ENCODE measurements around the gene TRIM17. TPM values are rescaled to one million over a fixed set of nuclear protein-coding genes. Genes with fewer than 3 reads are reported as not detected.
A peak's percentile ranks its signal among the peaks of the same experiment; 100 is the strongest.
"Not testable (repeated sequence)": the region's sequence is repeated elsewhere in the genome, so short reads cannot be mapped to it uniquely, and the experiment has no call there.

Gene TRIM17
- total RNA-seq, 2 experiments from 2014 or later = 2.8 to 3.8 TPM

DNA sequence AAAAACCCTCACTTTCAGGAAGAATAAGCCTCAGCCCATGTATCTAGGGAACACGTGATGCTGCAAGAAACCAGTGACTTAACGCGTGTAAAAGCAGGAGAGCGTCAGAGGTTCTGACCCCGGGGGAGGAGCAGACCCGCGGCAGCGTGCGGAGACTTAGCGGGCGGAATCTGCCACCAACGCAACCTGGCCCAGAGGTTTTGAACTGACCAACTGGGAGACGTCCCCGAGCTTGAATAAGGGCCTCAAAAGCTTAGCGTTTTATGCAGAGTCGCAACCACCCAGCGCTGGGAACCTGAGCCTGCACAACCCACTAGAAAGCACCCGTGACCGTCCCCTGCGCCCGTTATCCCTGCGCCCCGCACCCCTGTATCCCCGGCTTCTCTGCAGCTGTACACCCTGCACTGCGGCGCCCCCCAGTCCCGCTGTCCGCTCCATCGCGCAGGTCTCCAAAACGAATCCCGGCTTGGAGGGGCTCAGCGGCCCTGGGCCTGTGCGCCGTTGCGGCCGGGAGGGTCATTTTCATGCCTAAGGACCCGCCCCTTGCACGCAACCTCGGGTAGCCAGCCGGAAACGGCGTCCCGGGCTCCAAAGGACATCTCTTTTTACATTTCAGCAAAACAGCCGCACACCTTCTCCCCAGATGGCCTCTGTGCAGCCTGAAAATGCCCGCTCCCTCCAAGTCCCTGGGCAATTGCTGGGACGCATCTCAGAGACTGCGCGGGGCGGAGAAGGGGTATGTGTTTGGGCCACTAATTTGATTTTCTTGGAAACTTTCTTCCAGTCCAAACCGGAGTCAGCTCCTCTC, 29.4 kb upstream of the TRIM17 start:
- Mint-ChIP-seq H3K27me3 (peaks cover 57% of the 10 kb centered on the region), H3K36me3 (ENCODE audit: low read depth) (no peaks in the 10 kb centered on the region), H3K4me1 (peaks cover 19% of the 10 kb centered on the region), H3K9me3 (no peaks in the 10 kb centered on the region), H3K4me3 (peak overlapping the region; percentile 74), H3K27ac (peak overlapping the region; percentile 18)
- ChIA-PET CTCF (interaction anchor here (2.1 kb wide), 1 partner anchor 12 kb away, joined by 8 read pairs; a partner anchor contains a TSS), POLR2A (interaction anchor here (0.6 to 2.9 kb wide), 3 partner anchors 10 to 17 kb away, joined by 3 to 17 read pairs (median 4); a partner anchor contains a TSS)
- DNase-seq = peak; percentile 52

DNA sequence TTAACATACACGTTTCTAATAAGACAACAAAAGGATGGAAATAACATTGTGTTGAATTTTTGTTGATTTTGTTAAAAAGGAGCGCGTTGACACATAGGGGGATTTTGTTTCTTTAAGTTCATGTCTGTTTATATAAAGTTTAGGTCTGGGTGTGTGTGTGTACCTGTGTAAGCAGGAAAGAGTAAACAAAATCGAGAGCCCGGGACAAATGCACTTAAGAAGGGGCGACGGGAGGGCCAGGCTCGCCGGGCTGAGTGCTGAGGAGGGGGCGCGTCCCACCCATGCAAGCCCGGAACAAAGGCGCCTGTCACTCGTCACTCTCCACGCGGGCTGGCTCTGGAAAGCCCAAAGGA, 28.8 kb upstream of the TRIM17 start:
- ChIA-PET CTCF (interaction anchor here (2.1 kb wide), 1 partner anchor 13 kb away, joined by 8 read pairs; a partner anchor contains a TSS), POLR2A (interaction anchor here (2.9 kb wide), 1 partner anchor 12 kb away, joined by 17 read pairs; a partner anchor contains a TSS)
- peak overlapping the region; percentile 74 for H3K4me3 Mint-ChIP-seq
- DNase-seq = no peak
- H3K4me1 Mint-ChIP-seq = peaks cover 19% of the 10 kb centered on the region
- H3K9me3 Mint-ChIP-seq = no peaks in the 10 kb centered on the region
- H3K27ac Mint-ChIP-seq = peak overlapping the region; percentile 18
- no peaks in the 10 kb centered on the region for H3K36me3 Mint-ChIP-seq (ENCODE audit: low read depth)
- peaks cover 63% of the 10 kb centered on the region for H3K27me3 Mint-ChIP-seq

DNA sequence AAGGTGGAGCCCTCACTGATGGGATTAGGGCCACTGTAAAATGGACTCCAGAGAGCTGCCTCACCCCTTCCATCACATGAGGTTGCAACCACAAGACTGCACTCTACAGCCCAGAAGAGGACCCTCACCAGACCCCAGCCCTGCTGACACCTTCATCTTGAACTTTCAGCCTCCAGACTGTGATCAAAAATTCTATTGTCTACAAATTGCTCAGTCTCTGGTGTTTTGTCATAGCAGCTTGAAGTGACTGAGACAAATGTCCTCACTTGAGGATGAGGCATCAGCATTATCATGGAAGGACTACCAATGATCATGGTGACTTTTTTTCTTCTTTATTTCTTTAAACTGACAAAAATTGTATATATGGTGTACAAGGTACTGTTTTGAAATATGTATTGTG, 26.7 kb upstream of the TRIM17 start:
- Mint-ChIP-seq H3K36me3 (ENCODE audit: low read depth) (no peaks in the 10 kb centered on the region), H3K4me3 (no peak overlapping the region), H3K27ac (no peak overlapping the region), H3K27me3 (peaks cover 62% of the 10 kb centered on the region), H3K4me1 (peaks cover 34% of the 10 kb centered on the region), H3K9me3 (no peaks in the 10 kb centered on the region)
- CTCF ChIA-PET = no interaction called here
- no peak for DNase-seq
- POLR2A ChIA-PET = no interaction called here

DNA sequence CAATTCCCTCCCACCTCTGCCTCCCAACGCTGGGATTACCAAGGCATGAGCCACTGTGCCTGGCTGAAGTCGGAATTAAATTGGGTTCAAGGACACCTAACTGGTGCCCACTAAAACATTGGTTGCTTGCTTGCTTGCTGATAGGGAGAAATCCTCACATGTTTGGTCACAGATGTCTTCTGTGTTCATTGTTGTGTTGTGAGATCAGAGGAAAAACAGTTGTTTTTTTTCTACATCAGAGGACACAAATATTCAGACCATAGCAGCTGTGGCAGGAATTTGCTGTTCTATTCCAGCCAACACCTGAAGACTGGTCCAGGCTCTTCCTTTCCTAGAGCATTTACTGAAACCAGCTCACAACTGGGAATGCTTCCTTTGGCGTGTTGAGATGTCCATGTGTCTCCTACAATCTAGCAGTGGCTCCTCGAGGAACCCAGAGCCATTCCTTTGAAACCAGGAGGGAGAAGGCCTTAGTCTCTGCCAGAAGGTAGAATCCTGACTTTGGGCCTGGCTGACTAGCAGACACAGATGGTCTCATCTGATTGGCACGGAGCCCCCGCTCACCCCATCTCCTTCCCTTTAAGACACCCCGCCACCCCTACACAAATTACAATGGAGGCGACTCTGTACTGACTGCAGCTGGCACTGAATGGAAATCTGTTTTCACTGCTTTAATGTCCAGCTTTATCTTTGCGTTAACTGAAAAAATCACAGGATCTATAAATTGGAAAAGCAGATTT, 24.3 kb upstream of the TRIM17 start:
- no peak overlapping the region for H3K4me3 Mint-ChIP-seq
- H3K4me1 Mint-ChIP-seq = peaks cover 35% of the 10 kb centered on the region
- H3K27ac Mint-ChIP-seq = no peak overlapping the region
- ChIA-PET POLR2A (interaction anchor here (2.0 kb wide), 1 partner anchor 24 kb away, joined by 5 read pairs; no protein-coding TSS in a partner anchor), CTCF (interaction anchor here (1.0 to 1.1 kb wide), 2 partner anchors 18 kb away, joined by 3 read pairs; no protein-coding TSS in a partner anchor)
- H3K27me3 Mint-ChIP-seq = peaks cover 47% of the 10 kb centered on the region
- H3K9me3 Mint-ChIP-seq = no peaks in the 10 kb centered on the region
- DNase-seq = no peak
- no peaks in the 10 kb centered on the region for H3K36me3 Mint-ChIP-seq (ENCODE audit: low read depth)

DNA sequence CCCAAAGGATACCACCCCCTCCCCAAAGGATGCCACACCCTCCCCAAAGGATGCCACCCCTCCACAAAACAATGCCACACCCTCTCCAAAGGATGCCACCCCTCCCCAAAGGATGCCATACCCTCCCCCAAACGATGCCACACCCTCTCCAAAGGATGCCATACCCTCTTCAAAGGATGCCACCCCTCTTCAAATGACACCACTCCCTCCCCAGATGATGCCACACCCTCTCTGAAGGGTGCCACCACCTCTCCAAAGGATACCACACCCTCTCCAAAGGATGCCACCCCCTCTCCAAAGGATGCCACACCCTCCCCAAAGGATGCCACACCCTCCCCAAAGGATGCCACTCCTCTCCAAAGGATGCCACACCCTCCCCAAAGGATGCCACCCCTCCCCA, 21.6 kb upstream of the TRIM17 start:
- Mint-ChIP-seq H3K27me3 (peaks cover 40% of the 10 kb centered on the region), H3K4me1 (peaks cover 25% of the 10 kb centered on the region), H3K27ac (no peak overlapping the region), H3K4me3 (no peak overlapping the region), H3K36me3 (ENCODE audit: low read depth) (no peaks in the 10 kb centered on the region), H3K9me3 (no peaks in the 10 kb centered on the region)
- ChIA-PET CTCF (interaction anchor here (1.0 kb wide), 1 partner anchor 18 kb away, joined by 3 read pairs; no protein-coding TSS in a partner anchor), POLR2A (no interaction called here)
- DNase-seq = peak; percentile 36

DNA sequence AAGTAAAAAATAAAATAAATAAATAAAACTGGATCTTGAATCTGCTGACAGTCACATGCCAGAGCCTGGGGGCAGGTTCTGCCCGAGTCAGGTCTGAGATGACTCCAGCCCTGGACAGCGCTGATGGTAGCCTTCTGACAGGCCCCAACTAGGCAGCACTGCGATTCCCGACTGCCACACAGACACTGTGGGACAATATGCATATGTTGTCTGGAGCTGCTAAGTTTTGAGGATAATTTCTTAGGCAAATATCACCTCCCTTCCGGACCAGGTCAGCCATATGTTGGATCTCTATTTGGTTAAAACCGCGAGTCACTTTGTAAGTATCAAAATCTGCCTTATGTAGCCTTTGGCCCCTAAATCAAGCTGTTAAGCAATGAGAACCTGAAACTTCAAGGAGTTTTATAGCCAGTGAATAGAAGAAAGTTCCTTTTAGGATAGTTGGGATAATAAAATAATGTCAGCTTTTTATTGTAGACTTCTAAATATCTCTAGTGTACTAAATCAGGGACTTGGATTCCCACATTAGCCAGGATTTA, 20.8 kb upstream of the TRIM17 start:
- no peaks in the 10 kb centered on the region for H3K9me3 Mint-ChIP-seq
- no peak overlapping the region for H3K27ac Mint-ChIP-seq
- H3K36me3 Mint-ChIP-seq (ENCODE audit: low read depth) = no peaks in the 10 kb centered on the region
- H3K4me1 Mint-ChIP-seq = peaks cover 25% of the 10 kb centered on the region
- ChIA-PET CTCF (interaction anchor here (1.0 kb wide), 1 partner anchor 17 kb away, joined by 3 read pairs; no protein-coding TSS in a partner anchor), POLR2A (no interaction called here)
- H3K27me3 Mint-ChIP-seq = peaks cover 41% of the 10 kb centered on the region
- H3K4me3 Mint-ChIP-seq = no peak overlapping the region
- DNase-seq = no peak

DNA sequence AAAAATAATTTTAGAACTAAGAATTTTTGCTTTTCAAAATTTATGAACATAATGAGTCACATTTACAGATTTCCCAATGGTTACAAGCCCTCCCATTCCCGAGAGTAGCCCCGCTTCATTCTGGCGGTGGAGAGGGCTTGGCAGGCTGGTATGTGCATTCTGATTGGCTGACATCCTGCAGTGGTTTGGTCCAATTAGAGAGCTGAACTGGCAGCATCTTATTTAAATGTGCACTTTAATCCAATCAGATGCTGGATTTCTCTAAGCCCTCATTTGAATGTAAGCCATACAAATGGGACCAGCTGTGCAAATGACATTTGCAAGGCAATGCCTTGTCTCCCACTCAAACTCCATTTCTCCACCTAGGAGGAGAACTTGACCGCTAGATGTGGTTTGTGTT, 18.0 kb upstream of the TRIM17 start:
- H3K27ac Mint-ChIP-seq = no peak overlapping the region
- ChIA-PET POLR2A (interaction anchor here (1.3 kb wide), 1 partner anchor 22 kb away, joined by 4 read pairs; no protein-coding TSS in a partner anchor), CTCF (interaction anchor here (0.9 to 1.7 kb wide), 2 partner anchors 21 to 28 kb away, joined by 3 to 6 read pairs; partner anchors contain the start of gene TRIM11)
- H3K27me3 Mint-ChIP-seq = peaks cover 37% of the 10 kb centered on the region
- no peak overlapping the region for H3K4me3 Mint-ChIP-seq
- H3K4me1 Mint-ChIP-seq = peaks cover 22% of the 10 kb centered on the region
- H3K9me3 Mint-ChIP-seq = no peaks in the 10 kb centered on the region
- no peak for DNase-seq
- no peaks in the 10 kb centered on the region for H3K36me3 Mint-ChIP-seq (ENCODE audit: low read depth)

DNA sequence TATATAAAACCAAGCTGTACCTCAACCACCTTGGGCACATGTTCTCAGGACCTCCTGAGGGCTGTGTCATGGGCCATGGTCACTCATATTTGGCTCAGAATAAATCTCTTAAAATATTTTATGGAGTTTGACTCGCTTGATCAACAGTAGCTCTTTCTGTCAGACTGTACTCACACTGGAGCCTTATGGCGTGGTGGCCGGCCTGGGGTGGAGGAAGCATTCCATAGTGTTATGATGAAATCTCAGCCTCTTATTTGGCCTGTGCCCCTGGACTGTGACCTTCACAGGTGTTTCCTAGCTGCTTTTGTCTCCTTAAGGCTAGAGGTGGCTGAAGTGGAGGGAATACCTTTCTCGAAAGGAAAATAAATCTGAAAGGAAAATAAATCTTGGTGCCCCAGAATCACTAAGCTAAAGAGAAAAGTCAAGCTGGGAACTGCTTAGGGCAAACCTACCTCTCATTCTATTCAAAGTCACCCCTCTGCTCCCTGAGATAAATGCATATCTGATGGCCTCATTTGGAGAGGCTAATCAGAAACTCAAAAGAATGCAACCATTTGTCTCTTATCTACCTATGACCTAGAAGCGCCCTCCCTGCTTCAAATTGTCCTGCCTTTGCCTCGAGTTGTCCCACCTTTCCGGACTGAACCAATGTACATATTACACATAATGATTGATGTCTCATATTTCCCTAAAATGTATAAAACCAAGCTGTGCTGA, 16.8 kb upstream of the TRIM17 start:
- Mint-ChIP-seq H3K27me3 (peaks cover 45% of the 10 kb centered on the region), H3K4me1 (peaks cover 10% of the 10 kb centered on the region)
- H3K36me3 Mint-ChIP-seq (ENCODE audit: low read depth); POLR2A ChIA-PET; DNase-seq; H3K9me3 Mint-ChIP-seq; H3K4me3 Mint-ChIP-seq; H3K27ac Mint-ChIP-seq: not testable (repeated sequence)
- CTCF ChIA-PET = interaction anchor here (1.7 kb wide), 1 partner anchor 22 kb away, joined by 6 read pairs; no protein-coding TSS in a partner anchor

DNA sequence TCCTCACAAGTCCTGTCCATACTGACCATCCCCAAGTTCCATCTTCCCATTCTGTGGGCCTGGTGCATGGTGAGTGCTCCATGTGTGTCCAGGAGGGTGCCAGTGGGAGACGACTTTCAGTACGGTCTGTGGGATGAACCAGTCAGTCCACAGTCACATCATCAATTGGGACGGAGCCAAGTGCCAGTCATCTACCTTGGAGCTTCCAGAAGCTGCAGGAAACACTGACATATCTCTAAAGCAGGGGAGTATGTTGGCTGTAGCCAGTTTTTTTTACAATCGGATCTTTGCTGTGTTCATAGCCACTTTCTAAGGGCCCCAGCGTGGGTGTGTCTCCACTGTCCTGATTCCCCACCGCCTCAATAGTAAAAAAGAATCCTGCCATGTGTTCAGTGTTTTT, 13.6 kb upstream of the TRIM17 start:
- Mint-ChIP-seq H3K27ac (no peak overlapping the region), H3K9me3 (no peaks in the 10 kb centered on the region), H3K4me1 (no peaks in the 10 kb centered on the region), H3K4me3 (no peak overlapping the region), H3K27me3 (peaks cover 46% of the 10 kb centered on the region), H3K36me3 (ENCODE audit: low read depth) (no peaks in the 10 kb centered on the region)
- CTCF ChIA-PET = no interaction called here
- POLR2A ChIA-PET = no interaction called here
- DNase-seq = no peak

DNA sequence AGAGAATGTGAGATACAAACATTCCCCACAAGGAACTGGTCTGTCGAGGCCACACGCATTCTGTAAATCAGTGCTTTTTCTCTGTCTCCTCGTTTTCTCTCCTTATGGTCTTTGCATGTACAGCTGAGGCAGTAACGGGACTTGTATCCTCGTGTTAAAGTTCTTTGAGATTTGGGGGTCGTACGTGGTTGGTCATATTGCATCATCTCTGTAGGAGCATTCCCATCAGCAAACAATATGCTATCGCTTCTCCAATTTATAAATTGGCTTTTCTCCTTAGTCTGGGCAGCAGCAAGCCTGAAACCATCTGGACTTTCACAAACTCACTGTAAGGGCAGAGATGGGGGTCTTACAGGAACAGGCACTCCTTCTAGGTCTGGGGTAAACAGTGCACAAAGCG, 13.0 kb upstream of the TRIM17 start:
- no peak for DNase-seq
- ChIA-PET CTCF (no interaction called here), POLR2A (no interaction called here)
- H3K27me3 Mint-ChIP-seq = peaks cover 40% of the 10 kb centered on the region
- no peak overlapping the region for H3K27ac Mint-ChIP-seq
- H3K9me3 Mint-ChIP-seq = no peaks in the 10 kb centered on the region
- H3K4me3 Mint-ChIP-seq = no peak overlapping the region
- no peaks in the 10 kb centered on the region for H3K4me1 Mint-ChIP-seq
- H3K36me3 Mint-ChIP-seq (ENCODE audit: low read depth) = no peaks in the 10 kb centered on the region

DNA sequence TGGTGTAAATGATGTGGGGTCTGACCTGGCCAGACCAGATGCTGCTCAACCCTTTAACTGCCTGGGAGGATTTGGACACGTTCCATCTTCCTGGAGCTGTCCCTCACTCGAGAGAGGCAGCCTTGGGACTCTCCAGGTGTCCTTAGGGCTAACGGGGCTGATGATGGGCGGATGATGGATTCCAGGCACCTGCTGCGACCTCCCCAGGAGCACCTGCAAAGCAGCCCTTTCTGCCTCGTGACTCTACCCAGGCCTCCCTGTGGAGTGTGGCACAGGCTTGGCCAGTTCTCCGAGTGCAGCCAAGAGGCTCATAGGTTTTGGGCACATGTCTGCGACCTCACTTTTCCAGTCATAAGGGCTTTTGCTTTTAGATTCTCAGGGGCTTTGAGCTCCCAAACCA, 12.3 kb upstream of the TRIM17 start:
- H3K36me3 Mint-ChIP-seq (ENCODE audit: low read depth) = no peaks in the 10 kb centered on the region
- H3K27me3 Mint-ChIP-seq = peaks cover 39% of the 10 kb centered on the region
- POLR2A ChIA-PET = no interaction called here
- no peak for DNase-seq
- H3K4me3 Mint-ChIP-seq = no peak overlapping the region
- no peaks in the 10 kb centered on the region for H3K4me1 Mint-ChIP-seq
- H3K27ac Mint-ChIP-seq = no peak overlapping the region
- H3K9me3 Mint-ChIP-seq = no peaks in the 10 kb centered on the region
- CTCF ChIA-PET = no interaction called here

DNA sequence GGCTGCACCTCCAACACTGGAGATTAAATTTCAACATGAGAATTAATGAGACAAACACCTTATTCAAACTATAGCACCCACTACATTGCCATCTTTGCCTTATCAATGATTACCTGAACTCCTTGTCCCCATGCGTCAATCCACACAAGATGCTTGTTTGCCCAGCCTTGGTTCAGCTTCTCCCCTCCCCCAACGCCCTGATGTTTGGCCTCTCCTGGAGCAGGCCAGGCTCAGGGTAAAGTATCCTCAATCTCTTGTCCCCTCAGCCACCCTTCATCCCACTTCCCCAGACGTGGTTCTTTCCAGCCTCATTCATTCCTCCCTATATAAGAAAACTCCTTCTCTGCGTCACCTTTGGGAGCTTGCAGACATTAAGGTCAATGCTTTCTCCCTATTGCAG, 11.8 kb upstream of the TRIM17 start:
- no peak for DNase-seq
- H3K4me1 Mint-ChIP-seq = no peaks in the 10 kb centered on the region
- no peak overlapping the region for H3K4me3 Mint-ChIP-seq
- no peaks in the 10 kb centered on the region for H3K9me3 Mint-ChIP-seq
- H3K36me3 Mint-ChIP-seq (ENCODE audit: low read depth) = no peaks in the 10 kb centered on the region
- peaks cover 34% of the 10 kb centered on the region for H3K27me3 Mint-ChIP-seq
- CTCF ChIA-PET = no interaction called here
- POLR2A ChIA-PET = no interaction called here
- H3K27ac Mint-ChIP-seq = no peak overlapping the region

All from activated CD4-positive, alpha-beta memory T cell treated with anti-CD3 and anti-CD28 coated beads, Interleukin-2, amount 10 ng/mL, durations not matched to agents 7 days and 5 days (primary cell).